ENCODE data around the gene INF2.

INF2 gene

GRCh38 chr14:104691546-104692260 lies 2.3 kb downstream of the INF2 start:
- no peak for DNase-seq

DNA sequence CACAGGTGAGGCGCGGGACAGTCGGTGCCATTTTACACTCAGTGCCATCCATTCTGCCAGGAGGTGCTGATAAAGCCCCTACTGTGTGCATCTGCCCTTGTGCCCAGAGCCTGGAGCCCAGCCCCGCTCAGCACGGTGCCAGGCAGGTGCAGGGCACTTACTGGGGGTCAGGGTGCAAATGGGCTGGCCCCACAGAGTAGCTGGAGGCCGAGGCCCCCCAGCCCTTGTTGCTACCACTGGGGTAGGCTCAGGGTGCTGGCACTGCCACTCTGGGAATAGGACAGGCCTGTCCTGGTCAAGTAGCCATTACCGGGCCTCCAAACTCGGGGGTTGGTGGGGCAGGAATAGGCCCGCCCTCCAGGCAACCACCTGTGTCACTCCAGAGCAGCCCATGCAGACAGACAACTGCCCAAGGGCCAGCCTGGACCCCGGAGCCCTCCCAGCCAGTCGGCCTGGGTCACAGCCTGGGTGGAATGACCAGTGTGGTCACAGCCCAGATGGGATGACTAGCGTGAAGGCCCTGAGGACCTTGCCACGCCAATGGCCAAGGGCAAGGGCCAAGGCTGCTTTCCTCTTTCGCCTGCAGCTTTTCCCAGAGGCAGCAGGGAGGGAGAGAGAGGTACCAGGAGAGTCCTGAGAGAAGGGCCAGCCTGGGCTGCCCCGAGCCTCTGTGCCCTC lies 3.0 kb downstream of the INF2 start:
- no peak for DNase-seq

DNA sequence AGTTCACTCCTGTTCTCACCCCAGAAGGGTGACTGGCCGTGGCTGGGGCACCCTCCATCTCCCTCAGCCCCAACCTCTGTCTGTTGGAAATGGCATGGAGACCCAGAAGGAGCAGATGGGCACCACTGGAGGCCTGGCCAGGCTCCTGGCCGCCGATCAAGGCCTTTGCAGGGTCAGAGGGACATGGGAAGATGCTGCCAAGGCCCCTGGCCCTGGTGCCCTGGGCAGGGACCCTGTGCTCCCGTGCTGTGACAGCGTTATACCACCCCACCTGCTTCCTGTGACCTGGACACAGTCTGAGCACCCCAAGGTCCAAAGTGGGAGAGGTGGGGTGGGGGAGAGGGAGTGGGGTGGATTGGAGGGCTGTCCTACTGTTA lies 3.5 kb downstream of the INF2 start:
- no peak for DNase-seq

GRCh38 chr14:104693482-104694431 lies 4.3 kb downstream of the INF2 start:
- DNase-seq: no peak

DNA sequence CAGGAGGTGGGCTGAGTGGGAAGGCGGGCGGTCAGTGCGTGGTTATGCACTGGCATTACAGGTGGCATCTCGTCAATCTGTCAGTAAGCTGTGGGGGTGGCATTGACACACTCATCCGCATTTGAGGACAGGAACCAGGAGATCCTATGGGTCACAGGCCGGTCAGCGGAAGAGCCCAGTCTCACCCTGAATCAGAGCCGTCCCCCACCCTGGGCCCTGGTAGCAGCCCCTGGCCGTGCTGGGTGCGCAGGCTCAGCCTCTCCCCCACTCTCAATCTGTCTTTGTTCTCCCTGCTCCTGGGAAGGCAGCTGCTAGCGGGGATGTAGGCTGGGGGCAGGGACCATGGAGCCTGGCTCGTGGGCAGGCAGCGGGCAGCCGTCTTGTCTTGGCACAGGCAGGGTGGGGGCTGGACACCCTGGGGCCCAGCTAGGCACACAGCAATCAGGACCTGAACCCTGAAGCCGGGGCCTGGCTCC lies 5.1 kb downstream of the INF2 start:
- no peak for DNase-seq

- no peak for DNase-seq
These were observed 5.7 kb downstream of the INF2 start for GRCh38 chr14:104694991-104695659.

GRCh38 chr14:104695660-104696000 lies 6.2 kb downstream of the INF2 start:
- DNase-seq: no peak

GRCh38 chr14:104696671-104697316 lies 7.4 kb downstream of the INF2 start:
- DNase-seq: no peak

GRCh38 chr14:104697317-104697703 lies 7.9 kb downstream of the INF2 start:
- DNase-seq: no peak

GRCh38 chr14:104697892-104698583 lies 8.6 kb downstream of the INF2 start:
- DNase-seq: no peak

- no peak for DNase-seq
These were observed 9.4 kb downstream of the INF2 start for GRCh38 chr14:104698688-104699425.

- no peak for DNase-seq
These were observed 10.0 kb downstream of the INF2 start for GRCh38 chr14:104699426-104699748.

- no peak for DNase-seq
These were observed 10.8 kb downstream of the INF2 start for GRCh38 chr14:104700225-104700651.

- DNase-seq: no peak
These were observed 11.4 kb downstream of the INF2 start for GRCh38 chr14:104700747-104701217.

GRCh38 chr14:104701383-104702076 lies 12.1 kb downstream of the INF2 start:
- no peak for DNase-seq

DNA sequence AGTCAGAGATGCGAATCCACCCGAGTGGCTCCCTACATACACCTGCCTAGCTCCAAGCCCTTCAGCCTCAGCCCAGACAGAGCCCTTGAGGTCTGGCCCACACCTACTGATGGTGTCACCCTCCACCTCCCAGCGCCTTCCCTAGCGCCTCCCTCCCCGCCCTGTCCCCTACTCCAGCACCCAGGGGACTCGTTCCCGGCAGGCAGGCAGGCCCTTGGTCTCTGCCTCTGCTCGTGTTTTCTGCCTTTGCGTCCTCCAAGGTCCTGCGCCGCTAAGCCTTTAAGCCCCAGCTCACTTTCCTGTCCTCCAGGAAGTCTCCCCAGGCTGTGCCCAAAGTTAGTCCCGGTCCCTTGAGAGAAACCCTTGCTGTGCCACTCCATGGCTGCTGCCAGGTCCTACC lies 12.7 kb downstream of the INF2 start:
- DNase-seq: no peak

DNA sequence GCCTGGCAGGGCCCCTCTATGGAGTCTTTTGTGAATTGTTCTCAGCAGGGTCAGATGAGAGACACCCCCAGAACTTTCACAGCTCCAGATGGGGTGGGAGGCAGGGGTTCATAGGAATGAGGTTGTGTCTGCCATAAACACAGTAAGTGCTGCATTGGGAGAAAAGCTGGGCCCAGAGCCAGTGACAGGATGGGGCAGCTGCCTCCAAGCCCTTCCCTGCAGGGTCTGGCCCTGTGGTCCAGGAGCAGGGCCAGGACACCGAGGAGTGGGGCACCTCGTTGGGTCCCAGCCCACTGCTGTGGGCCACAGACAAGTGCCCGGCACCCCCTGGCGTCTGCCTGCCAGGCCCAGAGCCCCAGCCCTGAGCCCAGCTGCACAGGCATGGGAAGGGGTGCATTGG lies 13.3 kb downstream of the INF2 start:
- no peak for DNase-seq

- DNase-seq: no peak
These were observed 13.9 kb downstream of the INF2 start for GRCh38 chr14:104703269-104703668.

- no peak for DNase-seq
These were observed 14.8 kb downstream of the INF2 start for GRCh38 chr14:104704252-104704651.

DNA sequence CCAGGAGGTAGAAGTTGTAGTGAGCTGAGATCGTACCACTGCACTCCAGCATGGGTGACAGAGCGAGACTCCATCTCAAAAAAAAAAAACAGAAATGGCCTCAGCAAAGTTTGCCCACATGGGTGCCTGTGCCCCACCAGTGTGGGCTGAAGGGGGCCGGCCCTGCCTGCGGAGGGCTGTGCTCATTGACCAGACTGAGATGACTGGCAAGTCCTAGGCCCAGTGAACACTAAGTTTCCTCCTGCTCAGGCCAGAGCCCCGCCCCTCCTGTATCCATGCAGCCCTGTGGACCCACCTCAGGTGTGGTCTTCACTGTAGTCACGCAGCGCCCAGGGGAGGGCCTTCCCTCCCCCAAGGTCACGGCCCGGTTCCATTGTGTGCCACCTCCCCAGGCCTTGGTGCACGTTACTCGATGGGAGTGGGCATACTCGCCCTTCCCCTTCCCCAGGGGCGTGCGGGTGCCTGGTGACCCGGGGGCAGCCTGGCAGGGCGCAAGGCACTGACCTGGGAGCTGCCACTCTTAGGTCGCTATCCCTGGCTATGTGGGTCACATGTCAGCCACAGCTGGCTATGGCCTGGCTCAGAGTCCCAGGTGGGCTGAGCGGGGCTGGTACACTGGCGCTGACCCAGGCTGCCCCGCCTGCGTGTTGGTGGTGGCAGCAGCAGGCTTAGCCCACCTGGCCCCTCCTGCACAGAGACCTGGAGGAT lies 16.1 kb downstream of the INF2 start:
- DNase-seq: no peak

All from NCI-H1436 treated with DMSO at 0.1 percent for 48 hours (cell line).